HG03196 (cell line): ENCODE results near the gene EHD4.

Source experiments
- ATAC-seq: cut with Tn5 transposase; IDR thresholded peaks from one replicate; pipeline ENCODE4 v1.9.1; 2021; ENCODE audit not compliant: unreplicated experiment

The EHD4 gene

GRCh38 chr15:41972253-41973242, at the start of gene EHD4:
Gene EHD4 (minus strand): TSS chr15:41972557. CDS start chr15:41972494, 63 bp downstream.
- peak; percentile 79 for ATAC-seq

DNA sequence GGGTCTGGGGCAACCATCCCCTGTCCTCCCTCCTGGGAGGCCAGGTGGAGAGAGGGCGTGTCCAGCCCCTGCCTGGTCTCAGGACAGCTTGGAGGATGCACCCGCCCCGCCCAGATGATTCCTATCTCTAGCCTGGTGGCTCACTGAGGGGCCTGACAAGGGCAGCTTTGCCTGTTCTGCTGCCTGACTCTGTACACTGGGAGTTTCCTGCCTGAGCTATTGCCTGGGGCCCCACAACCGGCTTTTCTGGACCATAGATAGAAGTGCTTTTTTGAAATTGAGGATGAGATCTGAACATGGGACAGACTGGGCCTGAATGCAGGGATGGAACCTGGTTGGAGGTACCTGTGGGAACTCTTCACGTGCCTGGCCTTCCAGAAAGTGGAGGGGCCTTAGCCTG, 49.2 kb upstream of the EHD4 start:
- no peak for ATAC-seq

GRCh38 chr15:42020713-42021273, 48.4 kb upstream of the EHD4 start, which contains the start of gene PLA2G4E:
Gene PLA2G4E (minus strand): TSS chr15:42021042. CDS start chr15:42021030, 12 bp downstream.
- no peak for ATAC-seq

- ATAC-seq = no peak
These were observed 46.2 kb upstream of the EHD4 start for GRCh38 chr15:42018306-42019224.

DNA sequence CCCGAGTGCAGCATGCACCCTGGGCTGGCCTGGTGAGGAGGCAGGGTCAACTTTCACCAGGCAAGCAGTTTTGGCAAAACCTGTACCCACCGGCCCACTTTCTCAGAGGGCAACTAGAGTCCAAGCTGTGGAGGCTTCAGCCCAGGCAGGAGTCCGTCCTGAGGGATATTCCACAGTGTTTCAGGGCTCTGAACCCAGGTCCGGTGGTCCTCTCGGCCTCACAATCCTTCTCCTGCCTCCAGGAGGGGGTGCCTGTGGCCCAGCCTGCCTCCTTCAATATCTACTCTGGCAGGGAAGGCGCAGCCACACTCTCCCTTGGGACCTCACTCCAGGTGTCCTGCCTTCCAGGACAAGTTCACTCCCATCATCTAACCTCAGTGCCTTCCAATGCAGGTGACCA, 44.6 kb upstream of the EHD4 start:
- ATAC-seq = no peak

- ATAC-seq = no peak
These were observed 42.0 kb upstream of the EHD4 start for GRCh38 chr15:42014406-42014805.

DNA sequence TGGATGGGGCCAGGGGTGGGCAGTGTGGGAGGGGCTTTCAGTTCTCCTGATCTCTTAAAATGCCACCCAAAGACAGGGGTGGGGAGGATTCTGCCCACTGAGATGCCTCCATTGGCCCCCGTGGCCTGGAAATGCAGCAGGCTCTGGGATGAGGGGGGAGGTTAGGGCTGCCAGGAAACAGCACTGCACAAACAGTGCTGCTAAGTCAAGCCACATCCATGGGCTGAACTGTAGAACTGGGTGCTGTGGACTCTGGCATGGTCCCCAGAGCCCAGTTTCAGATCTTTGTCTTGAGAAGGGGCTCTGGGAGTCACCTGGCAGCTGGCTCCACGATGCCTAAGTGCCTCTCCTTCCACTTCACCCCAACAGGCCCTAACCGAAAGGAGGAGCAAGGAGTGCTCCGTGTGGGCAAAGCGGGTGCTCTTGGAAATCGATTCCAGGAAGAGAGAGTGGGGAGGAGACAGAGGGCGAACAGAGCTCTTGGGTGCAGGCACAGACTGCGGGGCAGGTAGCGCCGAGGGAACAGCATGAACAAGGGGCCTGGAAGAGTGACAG, 40.6 kb upstream of the EHD4 start:
- ATAC-seq = no peak

- no peak for ATAC-seq
These were observed 39.9 kb upstream of the EHD4 start for GRCh38 chr15:42012241-42012640.

DNA sequence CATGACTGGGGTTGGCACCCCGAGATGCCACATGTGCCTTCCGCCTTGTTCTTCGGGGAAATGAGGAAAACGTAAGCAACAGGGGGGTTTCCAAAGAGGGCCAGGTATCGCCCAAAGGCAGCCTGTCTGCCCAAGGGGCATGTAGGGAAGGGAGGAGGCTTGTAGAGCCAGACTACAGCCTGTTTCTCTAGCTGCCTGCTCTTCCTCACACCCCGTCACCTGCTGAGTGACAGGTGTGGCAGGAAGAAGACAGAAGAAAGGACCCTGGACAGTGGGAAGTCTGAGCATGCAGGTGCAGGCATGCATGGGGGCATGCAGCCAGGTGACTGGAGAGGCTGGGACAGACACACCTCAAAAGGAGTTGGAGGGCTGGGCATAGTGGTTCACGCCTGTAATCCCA, 38.7 kb upstream of the EHD4 start:
- ATAC-seq = no peak

DNA sequence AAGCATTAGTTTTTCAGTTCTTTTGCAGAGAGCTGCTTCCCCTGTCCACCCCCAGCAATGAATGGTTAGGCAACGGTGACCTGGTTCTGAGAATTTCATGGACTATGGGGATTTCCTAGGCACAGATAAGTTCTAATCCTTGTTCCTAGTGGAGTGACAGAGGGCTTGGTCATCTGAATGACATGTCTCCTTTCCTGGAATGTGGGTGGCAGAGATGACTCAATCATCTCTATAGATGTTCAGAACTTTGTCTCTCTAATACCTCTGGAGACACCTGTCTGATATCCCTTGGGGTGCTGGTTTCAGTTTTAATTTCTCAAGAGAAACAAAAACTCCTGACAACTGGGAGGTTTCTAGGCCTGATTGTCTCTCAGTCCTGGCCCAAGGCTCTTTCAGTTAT, 38.1 kb upstream of the EHD4 start:
- no peak for ATAC-seq

GRCh38 chr15:42009474-42009873, 37.1 kb upstream of the EHD4 start:
- ATAC-seq = no peak

GRCh38 chr15:42009022-42009421, 36.7 kb upstream of the EHD4 start:
- no peak for ATAC-seq

- no peak for ATAC-seq
These were observed 35.0 kb upstream of the EHD4 start for GRCh38 chr15:42007386-42007785.

GRCh38 chr15:42002333-42002732, 30.0 kb upstream of the EHD4 start:
- ATAC-seq = no peak

GRCh38 chr15:42001236-42001635, 28.9 kb upstream of the EHD4 start:
- no peak for ATAC-seq

GRCh38 chr15:41999290-42000285, 27.2 kb upstream of the EHD4 start:
- ATAC-seq = no peak

DNA sequence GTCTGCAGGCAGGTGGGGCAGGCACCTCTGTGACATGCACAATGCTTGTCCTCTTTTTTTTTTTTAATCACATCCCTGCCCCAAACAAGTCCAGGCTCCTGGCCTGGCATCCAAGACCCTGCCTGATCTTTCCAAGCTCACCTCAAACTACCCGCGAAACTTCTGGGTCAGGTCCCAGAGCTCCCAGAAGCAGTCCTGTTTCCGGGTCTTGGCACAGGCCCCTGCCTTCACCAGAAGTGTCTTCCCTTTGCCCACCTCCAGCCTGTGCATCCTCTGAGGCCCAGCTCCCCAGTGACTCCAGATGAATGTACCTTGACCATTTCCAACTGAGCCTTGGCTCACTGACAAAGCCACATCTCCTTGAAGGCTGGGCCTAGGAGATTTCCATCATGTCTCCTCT, 25.5 kb upstream of the EHD4 start:
- ATAC-seq = no peak

DNA sequence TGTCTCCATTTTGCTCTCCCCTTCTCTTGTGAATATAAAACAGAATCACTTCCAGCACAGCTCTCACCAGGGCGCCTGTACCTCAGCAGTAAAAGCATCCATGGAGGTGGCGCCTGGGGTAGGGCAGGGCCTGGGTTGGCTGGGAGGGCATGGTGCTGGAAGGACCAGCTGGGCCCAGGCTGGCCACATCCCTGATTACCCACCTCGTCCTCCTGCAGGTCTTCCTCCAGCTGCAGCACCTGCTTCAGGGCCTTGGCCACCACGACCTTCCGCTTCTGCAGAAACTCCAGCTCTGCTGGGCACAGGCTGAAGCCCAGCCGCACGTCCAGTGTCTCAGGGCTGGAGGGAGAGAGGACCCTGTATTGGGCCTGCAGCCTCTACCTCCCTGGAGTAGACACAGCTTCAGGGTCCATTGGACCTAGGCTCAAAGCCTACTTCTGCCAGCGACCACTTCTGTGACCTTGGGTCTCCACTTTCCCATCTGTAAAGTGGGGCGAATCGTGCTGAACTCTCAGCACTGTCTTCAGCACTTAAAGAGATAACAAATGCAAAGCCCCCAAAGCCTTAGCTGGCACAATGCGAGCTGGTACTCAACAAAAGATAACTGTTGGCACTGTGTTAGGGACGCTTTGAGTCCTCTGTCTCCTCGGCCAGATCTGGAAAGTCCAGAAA, 24.7 kb upstream of the EHD4 start:
- no peak for ATAC-seq

- ATAC-seq = no peak
These were observed 24.0 kb upstream of the EHD4 start for GRCh38 chr15:41996376-41996775.
